ENCODE data around the gene CACNA1F. TPM values are rescaled to one million over a fixed set of nuclear protein-coding genes. Genes with fewer than 3 reads are reported as not detected.
A peak's percentile ranks its signal among the peaks of the same experiment; 100 is the strongest.

CACNA1F gene
- total RNA-seq = 0.28 TPM

DNA sequence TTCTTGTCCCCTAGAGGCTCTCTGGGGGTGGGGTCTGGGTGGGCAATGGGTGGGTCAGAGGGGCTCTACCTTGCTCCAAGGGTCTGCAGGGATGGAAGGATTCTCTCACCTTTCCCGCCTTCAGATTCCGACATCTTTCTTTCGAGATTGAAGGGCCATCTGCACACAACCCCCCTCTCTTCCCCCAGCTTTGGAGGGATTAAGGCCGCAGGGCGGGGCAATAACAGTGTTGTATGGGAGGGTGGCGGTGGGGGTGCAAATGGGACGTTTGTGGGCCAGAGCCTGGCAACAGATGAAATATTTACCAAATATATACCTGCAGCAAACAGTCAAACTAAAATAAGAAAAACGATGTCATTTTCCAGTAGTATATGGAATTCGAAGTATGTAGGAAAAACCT, at the start of gene CACNA1F:
TSS of gene CACNA1F (minus strand) at position 165 of the 400 bp plus-strand sequence. CDS start at position 134, 31 bp downstream.
- ATAC-seq = no peak

DNA sequence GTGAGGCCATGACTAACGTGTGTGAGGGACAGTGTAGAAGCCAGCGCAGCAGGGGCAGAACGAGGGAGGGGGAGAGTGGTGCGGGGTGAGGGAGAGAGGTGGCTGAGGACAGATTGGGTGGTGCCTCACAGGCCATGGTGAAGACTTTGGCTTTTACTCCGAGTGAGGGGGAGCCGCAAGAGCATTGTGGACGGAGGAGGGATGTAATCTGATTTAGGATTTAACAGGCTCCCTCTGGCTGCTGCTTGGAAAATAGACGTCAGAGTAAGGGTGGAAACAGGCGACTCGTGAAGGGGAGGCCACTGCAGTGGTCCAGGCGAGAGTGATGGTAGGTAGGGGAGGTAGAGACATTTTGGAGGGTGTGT, 49.5 kb upstream of the CACNA1F start:
- ATAC-seq = no peak

DNA sequence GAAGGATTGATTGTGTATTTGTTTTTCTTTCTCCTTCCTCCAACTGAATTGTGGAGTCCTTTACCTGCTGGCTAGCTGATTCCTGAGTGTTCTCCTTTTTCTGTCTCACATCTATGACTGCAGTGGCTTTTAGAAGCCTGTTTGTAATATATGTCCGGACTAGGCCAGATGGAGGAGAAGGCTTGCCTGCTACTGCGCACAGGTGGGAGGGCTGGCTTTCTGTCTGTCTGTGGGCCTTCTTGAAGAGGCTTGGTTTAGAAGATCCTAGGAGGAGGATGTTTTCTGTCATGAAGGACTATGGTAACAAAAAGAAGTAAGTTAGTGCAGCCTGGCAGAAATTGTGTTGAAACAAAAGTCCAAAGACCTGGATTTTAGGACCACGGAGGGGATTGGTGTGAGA, 44.9 kb upstream of the CACNA1F start:
- no peak for ATAC-seq

DNA sequence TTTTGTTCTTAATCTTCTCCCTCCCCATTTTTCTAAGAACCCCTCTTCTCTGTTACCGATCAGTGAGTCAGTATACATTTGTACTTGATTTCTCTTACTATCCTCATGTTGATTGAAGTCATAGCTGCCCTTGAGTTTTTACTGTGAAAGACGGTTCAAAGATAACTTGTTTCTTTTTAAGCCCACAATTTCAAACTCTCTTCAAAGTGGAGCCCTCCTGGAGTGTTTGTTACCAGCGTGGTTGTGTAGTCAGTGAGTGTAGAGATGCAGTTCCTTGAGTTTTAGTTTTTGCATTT, 44.3 kb upstream of the CACNA1F start:
- ATAC-seq = no peak

DNA sequence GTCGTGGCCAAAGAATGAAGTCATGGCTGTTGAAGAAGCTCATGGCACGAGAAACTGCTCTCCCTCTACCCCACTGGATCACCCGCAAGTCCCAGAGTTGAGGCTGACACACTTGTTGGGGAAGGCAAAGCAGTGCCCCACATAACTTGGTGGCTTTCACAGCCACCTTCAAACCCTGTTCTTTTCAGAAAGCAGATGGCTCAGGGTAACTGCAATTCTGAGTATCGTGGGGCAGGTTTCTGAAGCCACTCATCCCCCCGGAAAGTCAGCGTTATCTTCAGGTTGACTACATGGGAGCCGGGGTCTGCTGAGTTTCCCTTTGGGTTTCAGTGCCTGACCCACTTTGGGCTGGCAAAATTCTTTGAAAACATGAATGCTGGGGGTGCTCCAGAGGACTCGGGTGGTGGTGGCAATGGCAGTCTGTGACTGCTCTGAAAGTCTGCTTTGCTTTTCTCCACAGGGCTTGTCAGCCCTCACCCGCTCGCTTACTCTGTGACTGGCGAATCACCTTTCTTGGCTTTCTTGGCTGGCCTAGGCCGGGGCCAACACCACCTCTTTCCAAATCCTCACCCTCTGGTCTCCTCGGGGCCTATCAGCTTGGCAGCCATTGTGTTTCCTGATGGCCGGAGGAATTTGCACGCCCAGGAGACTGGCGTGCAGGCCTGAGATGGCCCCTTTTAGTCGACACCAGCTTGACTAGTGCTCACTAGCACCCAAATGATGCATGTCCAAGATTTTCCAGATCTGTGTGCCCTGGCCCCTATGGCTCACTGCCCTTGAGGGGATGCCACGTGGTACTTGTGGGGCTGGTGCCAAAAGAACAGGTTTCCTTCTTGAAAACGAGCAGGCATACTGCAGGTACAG, 43.8 kb upstream of the CACNA1F start:
- peak; percentile 20 for ATAC-seq

DNA sequence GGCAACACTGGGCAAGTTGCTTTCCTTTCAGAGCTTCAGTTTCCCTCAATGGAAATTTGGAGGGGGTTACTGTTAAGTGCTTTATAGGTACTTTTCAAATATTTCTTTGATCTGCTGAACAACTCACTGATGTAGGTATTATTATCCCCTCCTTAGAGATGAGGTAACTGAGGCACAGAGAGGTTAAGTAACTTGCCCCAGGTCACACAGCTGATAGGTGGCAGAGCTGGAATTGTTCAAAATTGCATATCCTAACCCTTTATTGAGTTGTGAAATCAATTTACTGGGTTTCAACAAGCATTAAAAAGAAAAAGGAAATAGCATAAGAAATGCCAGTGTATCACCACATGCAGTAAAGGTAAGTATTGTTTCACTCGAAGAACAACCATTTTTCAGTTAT, 43.1 kb upstream of the CACNA1F start:
- ATAC-seq = no peak

DNA sequence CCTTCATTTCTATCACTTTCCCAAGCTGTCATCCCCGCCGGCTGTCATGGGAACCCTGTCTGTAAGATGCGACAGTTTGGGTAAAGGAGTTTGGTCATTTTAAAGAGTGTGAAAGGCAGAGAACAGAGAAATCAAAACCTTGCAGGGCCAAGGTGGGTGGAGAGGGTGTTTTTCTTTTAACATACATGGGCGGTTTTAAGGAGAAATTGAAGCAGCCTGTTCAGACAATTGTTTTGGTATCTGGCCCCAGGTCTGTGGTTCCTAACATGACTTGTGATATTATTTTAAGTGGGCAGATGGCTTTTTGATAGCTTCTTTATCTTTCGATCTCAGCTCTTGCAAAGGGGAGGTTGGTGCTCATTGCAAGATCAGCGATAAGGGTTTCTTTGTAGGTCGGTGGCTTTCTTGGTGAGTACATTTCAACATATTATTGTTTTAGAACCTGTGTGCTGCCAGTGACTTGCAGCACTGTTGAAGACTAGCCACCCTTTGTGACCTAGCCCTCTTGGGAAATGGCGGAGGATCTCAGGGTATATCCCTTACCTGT, 40.1 kb upstream of the CACNA1F start:
- no peak for ATAC-seq

DNA sequence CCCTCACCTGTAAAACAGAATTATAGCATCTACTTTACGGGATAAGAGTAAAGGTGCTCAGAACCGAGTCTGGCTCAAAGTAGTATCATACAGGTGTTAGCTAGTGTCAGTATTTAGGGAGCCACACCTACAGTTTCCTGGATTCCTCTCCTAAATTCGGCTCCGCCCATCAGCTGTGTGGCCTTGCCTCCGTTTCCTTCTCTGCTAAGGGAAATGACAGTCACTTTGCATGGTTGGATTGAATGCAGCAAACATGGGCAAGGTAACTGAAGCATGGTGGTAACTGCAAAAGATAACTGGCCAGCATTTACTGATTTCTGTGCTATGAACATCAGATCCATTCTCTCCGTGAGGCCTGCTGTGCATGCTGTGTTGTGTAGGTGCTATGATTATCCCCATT, 39.3 kb upstream of the CACNA1F start:
- no peak for ATAC-seq

DNA sequence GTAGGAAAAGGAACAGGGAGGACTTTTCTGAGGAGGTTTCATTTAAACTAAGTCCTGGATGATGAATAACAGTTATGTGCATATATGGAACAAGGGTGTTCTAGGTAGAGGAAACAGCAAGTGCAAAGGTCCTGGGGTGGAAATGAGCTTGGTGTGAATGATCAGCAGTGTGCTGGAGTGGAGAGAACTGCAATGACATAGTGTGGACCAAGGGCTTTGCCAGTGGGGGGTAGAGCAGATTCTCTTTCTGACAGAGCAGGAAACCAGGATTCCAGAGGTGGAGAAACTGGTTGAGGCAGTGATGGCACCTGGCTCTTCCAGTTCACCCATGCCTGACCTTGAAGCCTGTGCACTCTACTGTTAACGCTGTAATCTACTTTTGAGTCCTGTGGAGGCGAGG, 38.2 kb upstream of the CACNA1F start:
- ATAC-seq = peak; percentile 53

DNA sequence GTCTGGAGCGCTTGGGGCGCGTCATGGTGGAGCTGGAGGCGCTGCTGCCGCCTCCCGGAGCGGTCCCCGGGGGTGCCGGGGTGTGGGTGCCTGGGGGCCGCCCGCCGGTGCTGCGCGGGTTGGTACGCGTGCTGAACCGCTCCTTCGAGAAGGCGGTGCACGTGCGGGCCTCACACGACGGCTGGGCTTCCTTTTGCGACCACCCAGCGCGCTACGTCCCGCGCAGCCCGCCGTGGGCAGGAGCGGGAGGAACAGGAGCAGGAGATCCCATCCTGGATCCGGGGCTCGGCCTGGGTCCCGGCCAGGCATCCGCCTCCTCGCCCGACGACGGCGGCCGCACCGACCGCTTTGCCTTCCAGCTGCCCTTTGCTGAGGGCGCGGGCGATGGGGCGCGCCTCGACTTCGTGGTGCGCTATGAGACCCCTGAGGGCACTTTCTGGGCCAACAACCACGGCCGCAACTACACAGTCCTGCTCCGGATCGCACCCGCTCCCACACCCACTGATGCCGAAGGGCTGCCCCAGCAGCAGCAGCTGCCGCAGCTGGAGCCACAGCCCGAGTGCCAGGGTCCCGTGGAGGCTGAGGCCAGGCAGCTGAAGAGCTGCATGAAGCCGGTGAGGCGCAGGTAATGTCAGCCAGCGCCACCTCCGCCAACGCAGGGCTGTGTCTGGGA, 37.2 kb upstream of the CACNA1F start:
- ATAC-seq = no peak

DNA sequence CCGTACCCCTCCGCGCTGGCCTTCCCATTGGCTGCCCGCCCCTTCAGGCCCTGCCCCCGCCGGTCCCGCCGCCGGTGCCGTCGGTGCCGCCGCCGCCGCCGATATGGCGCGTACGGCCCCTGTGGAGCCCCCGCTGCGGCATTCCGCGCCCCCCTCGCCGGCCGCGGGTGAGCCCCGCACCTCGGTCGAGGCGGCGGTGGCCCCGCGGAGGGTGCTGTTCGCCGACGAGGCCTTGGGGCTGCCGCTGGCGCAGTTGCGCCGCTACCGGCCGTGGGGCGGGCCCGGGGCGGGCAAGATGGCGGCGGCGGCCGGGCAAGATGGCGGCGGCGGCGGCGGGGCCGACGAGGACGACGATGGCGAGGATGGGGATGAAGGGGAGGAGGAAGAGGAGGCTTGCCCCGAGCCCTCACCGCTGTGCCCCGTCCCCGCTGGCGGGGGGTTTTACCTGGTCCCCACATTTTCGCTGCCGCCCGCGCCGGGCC, 36.7 kb upstream of the CACNA1F start, which contains the start of gene PPP1R3F:
TSS of gene PPP1R3F (plus strand) at position 27 of the 482 bp plus-strand sequence. CDS start at position 104, 77 bp downstream.
- ATAC-seq = peak; percentile 12

DNA sequence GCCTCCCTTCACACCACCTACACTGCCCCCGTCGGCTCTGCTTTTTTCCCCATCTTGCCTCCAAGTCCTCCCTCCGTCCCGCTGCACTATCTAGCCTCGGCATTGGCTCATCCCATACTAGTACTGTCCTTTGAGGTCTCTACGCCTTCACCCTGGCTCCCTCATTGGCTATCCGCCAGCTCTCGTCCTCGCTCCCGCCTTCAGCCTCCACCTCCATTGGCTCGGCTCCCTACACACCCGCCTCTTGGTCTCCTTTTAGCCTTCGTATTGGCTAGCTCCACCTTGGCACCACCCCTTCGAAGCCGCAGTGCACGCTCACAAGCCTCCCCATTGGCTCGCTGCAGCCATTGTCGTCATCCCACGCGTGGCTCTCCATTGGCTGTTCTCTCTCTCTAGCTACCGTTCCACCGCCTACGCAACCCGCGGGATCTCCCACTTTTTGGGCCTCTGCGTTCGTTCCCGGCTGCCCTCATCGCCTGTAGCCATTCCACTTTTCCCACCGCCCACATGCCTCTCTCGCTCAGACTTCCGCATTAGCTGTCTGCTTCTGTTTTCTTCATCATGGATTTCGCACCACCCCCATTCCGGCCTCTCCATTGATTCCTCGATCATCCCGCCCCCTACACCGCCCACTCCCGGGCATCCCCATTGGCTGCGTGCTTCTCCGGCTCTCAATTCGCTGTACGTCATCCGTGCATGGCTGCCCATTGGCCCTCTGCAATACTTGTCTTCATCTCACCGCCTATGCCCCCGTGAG, 36.0 kb upstream of the CACNA1F start:
- ATAC-seq = peak; percentile 93

DNA sequence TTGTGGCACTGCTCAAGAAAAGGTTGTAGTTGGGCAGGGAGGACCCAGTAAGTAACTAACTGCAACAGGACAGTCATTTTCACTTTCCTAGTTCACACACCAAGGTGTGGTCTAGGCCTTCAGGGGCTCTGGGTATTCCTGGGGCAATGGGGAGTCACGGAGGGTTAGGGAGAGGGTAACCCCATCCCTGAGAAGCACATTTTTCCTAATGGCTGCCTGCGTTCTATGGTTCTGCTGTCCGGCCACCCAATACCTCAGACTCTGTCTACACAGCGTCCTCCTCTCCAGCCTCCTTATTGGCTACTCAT, 35.5 kb upstream of the CACNA1F start:
- no peak for ATAC-seq

DNA sequence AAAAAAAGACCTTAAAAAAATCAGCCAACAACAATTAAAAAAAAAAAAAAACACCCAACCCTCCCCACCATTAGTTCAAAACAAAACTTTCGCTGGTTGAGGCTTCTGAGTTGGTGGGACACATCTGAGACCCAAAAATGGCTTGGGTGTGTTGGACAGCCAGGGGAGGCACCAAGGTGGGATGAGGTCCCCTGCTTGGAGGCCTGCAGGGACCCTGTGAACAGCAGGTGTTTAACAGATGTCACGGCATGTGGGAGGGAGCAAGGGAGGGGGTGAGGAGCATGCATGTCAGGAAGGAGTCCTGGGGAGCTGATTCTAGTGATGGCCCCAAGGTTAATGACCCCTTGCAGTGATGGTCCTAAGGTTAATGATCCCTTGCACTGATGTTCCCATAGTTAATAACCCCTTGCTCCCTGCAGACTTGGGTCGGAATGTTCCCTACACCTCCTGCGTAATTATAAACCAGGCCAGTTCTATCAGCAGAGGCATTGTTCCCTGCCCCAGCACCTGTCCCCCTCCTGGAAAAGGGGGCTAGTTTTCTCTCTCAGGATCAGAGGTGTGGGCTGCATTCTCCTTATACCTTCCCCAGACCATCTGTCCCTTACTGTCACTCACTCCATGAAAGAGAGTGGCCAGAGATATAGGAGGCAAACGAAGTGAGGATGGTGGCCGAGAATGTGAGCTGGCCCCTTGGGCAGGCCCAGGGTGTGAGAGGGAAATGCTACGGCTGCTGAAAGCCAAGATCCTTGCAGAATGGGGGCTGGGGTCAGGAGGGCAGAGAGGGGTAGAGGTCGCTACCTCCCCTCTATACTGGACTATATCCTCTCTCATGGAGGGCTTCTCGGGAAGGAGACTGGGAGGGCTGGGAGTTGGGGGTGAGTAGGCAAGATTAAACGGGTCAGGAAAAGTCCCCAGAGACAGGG, 33.6 kb upstream of the CACNA1F start:
- no peak for ATAC-seq

DNA sequence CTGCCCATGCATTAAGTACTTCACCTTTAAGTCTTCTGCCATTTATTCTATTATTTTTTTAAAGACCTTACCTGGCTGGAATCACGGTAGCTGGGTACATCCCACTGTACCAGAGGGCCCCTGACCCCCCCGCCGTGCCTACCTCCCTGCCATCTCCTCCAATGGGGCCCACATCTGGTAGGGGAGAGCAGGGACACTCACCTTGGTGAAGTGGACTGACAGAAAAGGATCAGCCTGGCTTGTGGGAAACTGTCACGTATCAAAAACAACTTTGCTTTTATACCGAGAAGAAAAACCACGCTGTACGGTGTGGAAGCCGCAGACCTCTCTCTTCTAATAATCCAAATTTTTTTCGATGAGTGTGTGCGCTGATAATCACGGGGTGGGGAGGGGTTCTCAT, 31.3 kb upstream of the CACNA1F start, which contains the start of gene FOXP3:
TSS of gene FOXP3 (minus strand) at position 251 of the 400 bp plus-strand sequence. CDS start 6,205 bp downstream, outside the sequence.
- no peak for ATAC-seq

DNA sequence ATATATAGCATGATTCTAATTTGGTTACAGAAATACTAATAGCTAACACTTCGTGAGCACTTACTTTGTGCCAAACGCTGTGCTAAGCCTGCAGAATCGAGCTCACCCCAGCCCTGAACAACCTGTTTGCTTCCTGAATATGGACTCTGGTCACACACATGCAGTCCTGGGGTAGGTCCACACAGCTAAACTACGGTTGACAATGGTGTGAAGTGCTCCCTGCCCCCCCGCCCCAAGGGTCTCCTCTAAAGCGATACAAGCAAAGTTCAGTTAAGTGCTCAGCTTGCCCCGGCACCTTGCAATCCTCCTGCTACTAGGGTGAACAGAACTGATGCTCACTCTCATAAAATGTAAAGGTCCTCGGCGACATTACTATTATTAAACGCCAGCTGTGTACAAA, 30.5 kb upstream of the CACNA1F start:
- ATAC-seq = no peak

DNA sequence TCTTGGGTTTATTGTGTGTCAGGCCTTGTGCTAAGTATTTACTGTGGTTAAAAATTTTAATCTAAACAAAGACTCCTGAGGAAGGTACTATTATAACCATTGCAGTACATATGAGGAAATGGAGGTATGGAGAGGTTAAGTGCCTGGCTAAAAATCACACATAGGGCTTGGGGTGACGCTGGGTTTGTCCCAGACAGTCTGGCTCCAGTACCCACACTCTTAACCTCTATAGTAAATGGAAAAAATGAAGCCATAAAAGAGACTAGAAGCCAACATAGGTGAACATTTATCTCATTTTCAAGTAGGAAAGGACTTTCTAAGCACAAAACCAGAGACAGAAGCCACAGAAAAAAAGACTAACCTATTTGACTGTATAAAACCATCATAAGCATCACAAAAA, 29.5 kb upstream of the CACNA1F start:
- ATAC-seq = no peak

DNA sequence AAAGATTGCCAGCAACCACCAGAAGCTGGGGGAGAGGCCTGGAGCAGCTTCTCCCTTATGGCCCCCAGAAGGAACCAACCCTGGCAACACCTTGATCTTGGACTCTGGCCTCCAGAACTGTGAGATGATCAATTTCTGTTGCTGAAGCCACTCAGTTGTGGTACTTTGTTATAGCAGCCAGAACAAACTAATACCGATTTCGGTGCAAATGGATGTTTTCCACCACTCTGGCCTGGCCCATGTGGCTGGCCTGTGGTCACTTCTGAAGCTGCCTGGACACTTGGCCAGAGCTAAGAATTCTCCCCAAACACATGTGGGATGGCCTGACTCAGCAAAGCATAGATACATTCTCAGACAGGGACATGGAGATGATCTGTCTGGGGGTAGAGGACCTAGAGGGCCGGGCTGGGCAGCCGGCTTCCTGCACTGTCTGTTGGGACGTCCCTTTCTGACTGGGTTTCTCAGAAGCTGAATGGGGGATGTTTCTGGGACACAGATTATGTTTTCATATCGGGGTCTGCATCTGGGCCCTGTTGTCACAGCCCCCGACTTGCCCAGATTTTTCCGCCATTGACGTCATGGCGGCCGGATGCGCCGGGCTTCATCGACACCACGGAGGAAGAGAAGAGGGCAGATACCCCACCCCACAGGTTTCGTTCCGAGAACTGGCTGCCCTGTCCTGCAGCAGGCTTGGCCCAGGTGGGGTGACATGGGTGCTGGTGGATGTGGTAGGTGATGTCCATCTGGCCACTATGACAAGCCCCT, 27.3 kb upstream of the CACNA1F start:
- ATAC-seq = no peak

DNA sequence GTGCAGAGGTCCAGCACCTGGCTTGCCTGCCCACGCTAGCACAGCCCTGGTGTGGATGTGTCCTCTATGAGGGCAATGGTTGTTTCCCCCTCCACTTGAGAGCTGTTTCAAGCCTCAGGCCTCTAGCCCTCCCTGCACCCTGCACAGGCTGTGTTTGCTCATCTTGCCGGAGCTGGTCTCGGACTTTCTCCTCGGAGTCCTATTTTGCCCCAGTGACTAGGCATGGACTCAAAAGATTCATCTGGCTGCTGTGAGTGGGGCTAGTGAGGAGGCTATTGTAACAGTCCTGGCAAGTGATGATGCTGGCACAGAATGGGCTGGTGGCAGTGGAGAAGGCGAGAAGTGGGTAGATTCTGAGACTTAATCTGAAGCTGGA, 25.6 kb upstream of the CACNA1F start:
- ATAC-seq = no peak

DNA sequence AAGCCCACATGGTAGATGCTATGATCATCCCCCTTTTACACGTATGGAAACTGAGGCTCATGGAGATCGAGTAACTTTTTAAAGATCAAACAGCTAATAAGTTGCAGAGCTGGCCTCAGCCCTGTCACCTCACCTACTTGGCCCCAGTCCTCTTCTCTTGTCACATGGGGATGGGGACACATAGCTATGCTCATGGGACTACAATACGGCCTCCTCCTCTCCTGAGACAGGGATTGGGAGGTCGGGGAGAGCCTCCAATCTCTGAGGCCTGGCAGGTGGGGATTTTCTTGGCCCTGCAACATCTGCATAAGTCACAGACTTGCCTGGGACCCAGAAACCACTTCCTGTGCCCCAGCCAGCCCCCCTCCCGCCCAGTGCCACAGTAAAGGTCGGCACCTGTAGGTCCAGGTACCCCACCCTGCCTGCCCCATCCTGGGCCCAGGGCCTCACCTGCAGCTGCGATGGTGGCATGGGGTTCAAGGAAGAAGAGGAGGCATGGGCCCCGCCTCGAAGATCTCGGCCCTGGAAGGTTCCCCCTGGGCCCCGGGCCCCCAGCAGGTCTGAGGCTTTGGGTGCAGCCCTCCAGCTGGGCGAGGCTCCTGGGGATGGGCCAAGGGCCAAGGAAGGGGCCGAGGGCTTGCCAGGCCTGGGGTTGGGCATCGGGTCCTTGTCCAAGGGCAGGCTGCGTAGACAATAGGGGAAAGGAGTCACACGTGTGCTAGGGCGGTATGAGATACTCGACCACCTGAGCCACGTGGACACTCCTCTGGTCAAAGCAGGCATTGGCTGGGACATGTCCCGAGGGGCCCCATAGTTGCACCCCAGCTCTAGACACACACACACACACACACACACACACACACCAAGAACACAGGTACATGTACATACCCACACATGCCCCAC, 25.0 kb upstream of the CACNA1F start:
- ATAC-seq = peak; percentile 13
